A549 (cell line): ENCODE results near the gene SPAG4. TPM values are rescaled to one million over a fixed set of nuclear protein-coding genes. Genes with fewer than 3 reads are reported as not detected.

Experiments used
- ATAC-seq, 2 experiments: fragments of 200-7000 bp in 1 of 2; fragments of >200 bp in 1 of 2; cut with Nextera tagmentation in 1 of 2; cut with Tn5 transposase in 1 of 2; 3 replicates each; pipeline versions ENCODE4 v1.8.0 to v1.9.1; 2018 to 2020; ENCODE audit warnings: mild to moderate bottlenecking in 1 of 2, moderate library complexity in 1 of 2
- CTCF ChIA-PET: fragments of 300-600 bp; sonication (Branson Sonifier 250); formaldehyde crosslinking; extraction: SDS; loops from one replicate; lab custom pipeline; 2021; ENCODE audit warnings: antibody characterized with exemption, inconsistent platforms; lab: Yijun Ruan, JAX
- POLR2A ChIA-PET: fragments of 350-600 bp; formaldehyde crosslinking; extraction: SDS; loops from one replicate; lab custom pipeline; 2021; ENCODE audit warnings: antibody characterized with exemption, inconsistent platforms; lab: Yijun Ruan, JAX
- DNase-seq, 2 experiments: peaks; one replicate each; pipeline versions ENCODE4 v3.0.0 to v3.0.0-alpha.2; 2011 to 2016; ENCODE audit warnings: low read depth in 1 of 2, low spot score in 1 of 2
- FAIRE-seq: peaks from 2 replicates; lab custom pipeline; 2011; peaks lifted over from hg19 to GRCh38; lab: Jason Lieb, UNC
- H3K27ac ChIP-seq, 2 experiments: fragments of >200 bp; sonication (Bioruptor Twin); formaldehyde crosslinking; 3 replicates each; pipeline ENCODE4 v1.5.1; 2016 to 2017
- H3K4me1 ChIP-seq: fragments of >200 bp; sonication (Bioruptor Twin); formaldehyde crosslinking; 3 replicates; pipeline ENCODE4 v1.6.1; 2016
- H3K4me2 ChIP-seq: fragments of >200 bp; sonication (Bioruptor Twin); formaldehyde crosslinking; 3 replicates; pipeline ENCODE4 v1.6.1; 2016
- H3K4me3 ChIP-seq: fragments of >200 bp; sonication (Bioruptor Twin); formaldehyde crosslinking; 3 replicates; pipeline ENCODE4 v1.5.1; 2016
- H3K9me3 ChIP-seq: fragments of >200 bp; sonication (Bioruptor Twin); formaldehyde crosslinking; 3 replicates; pipeline ENCODE4 v1.6.1; 2016
- CBX2 ChIP-seq: fragments of 200-600 bp; sonication (generic); IDR thresholded peaks from 2 replicates; pipeline ENCODE4 v1.6.1; 2016; ENCODE audit warnings: low read depth, mild to moderate bottlenecking, borderline replicate concordance
- EHF ChIP-seq: fragments of 250-450 bp; sonication (Bioruptor Pico); IDR thresholded peaks from 2 replicates; pipeline ENCODE4 v1.5.0; 2020; ENCODE audit warnings: mild to moderate bottlenecking
- ESRRA ChIP-seq: fragments of 150-350 bp; IDR thresholded peaks from 2 replicates; pipeline ENCODE4 v1.6.1; 2014; ENCODE audit warnings: mild to moderate bottlenecking, low read length, borderline replicate concordance
- FOSB ChIP-seq: fragments of 250-450 bp; sonication (Bioruptor Pico); IDR thresholded peaks from 2 replicates; pipeline ENCODE4 v1.5.0; 2020; ENCODE audit warnings: mild to moderate bottlenecking, moderate library complexity
- FOSL2 ChIP-seq, 2 experiments: fragments of 450-650 bp in 1 of 2; fragments of >200 bp in 1 of 2; sonication (Bioruptor Twin) in 1 of 2; formaldehyde crosslinking; IDR thresholded peaks; 2 replicates each; pipeline versions ENCODE4 v1.5.0 to v1.6.1; 2016 to 2020; ENCODE audit warnings: mild to moderate bottlenecking in 1 of 2, moderate library complexity in 1 of 2
- FOXS1 ChIP-seq: fragments of 250-450 bp; sonication (Bioruptor Pico); IDR thresholded peaks from 2 replicates; pipeline ENCODE4 v1.5.0; 2020; ENCODE audit warnings: mild to moderate bottlenecking, moderate library complexity
- HDAC2 ChIP-seq: fragments of 200-600 bp; sonication (generic); IDR thresholded peaks from 2 replicates; pipeline ENCODE4 v1.6.1; 2016
- HEYL ChIP-seq: fragments of 250-450 bp; sonication (Bioruptor Pico); IDR thresholded peaks from 2 replicates; pipeline ENCODE4 v1.8.0; 2021; ENCODE audit warnings: mild to moderate bottlenecking, moderate library complexity
- HOXA7 ChIP-seq: fragments of 250-450 bp; sonication (Bioruptor Pico); IDR thresholded peaks from 2 replicates; pipeline ENCODE4 v1.5.0; 2020; ENCODE audit warnings: mild to moderate bottlenecking, moderate library complexity
- HOXB5 ChIP-seq: fragments of 250-450 bp; sonication (Bioruptor Pico); IDR thresholded peaks from 2 replicates; pipeline ENCODE4 v1.5.0; 2020; ENCODE audit warnings: mild to moderate bottlenecking, moderate library complexity
- KDM1A ChIP-seq: fragments of 200-600 bp; sonication (generic); IDR thresholded peaks from 2 replicates; pipeline ENCODE4 v1.6.1; 2016; ENCODE audit warnings: low read depth, mild to moderate bottlenecking
- KDM5A ChIP-seq: fragments of 200-600 bp; sonication (generic); IDR thresholded peaks from 2 replicates; pipeline ENCODE4 v1.6.1; 2016; ENCODE audit warnings: antibody characterized with exemption, mild to moderate bottlenecking
- MAFK ChIP-seq: fragments of 450-650 bp; IDR thresholded peaks from 2 replicates; pipeline ENCODE4 v1.6.1; 2014; ENCODE audit not compliant: partially characterized antibody
- MAZ ChIP-seq: fragments of 150-350 bp; IDR thresholded peaks from 2 replicates; pipeline ENCODE4 v1.6.1; 2014; ENCODE audit warnings: antibody characterized with exemption, low read depth, low read length, borderline replicate concordance
- MYC ChIP-seq: IDR thresholded peaks from 2 replicates; pipeline ENCODE4 v1.6.1; 2012; ENCODE audit warnings: mild to moderate bottlenecking, inconsistent platforms, low read length, improper control_type of control experiment, borderline replicate concordance
- NFE2L2 ChIP-seq: fragments of 150-350 bp; conservative IDR thresholded peaks from 2 replicates; pipeline ENCODE4 v1.6.1; 2014; ENCODE audit warnings: low read length
- NPAS2 ChIP-seq: fragments of 250-450 bp; sonication (Bioruptor Pico); IDR thresholded peaks from 2 replicates; pipeline ENCODE4 v1.8.0; 2022; ENCODE audit warnings: mild to moderate bottlenecking, moderate library complexity, borderline replicate concordance
- NR3C1 ChIP-seq: fragments of >200 bp; sonication (Bioruptor Twin); formaldehyde crosslinking; IDR thresholded peaks from 3 replicates; pipeline ENCODE4 v1.6.1; 2017
- PHF8 ChIP-seq: fragments of 200-600 bp; sonication (generic); IDR thresholded peaks from 2 replicates; pipeline ENCODE4 v1.6.1; 2016; ENCODE audit warnings: low read depth, mild to moderate bottlenecking, antibody characterized with exemption, moderate library complexity, borderline replicate concordance
- POLR2A ChIP-seq: IDR thresholded peaks from 2 replicates; pipeline ENCODE4 v1.6.1; 2012; ENCODE audit warnings: mild to moderate bottlenecking, low read length
- RARB ChIP-seq: fragments of 250-450 bp; sonication (Bioruptor Pico); IDR thresholded peaks from 2 replicates; pipeline ENCODE4 v1.8.0; 2021; ENCODE audit warnings: mild to moderate bottlenecking, moderate library complexity
- RCOR1 ChIP-seq: fragments of 150-350 bp; IDR thresholded peaks from 2 replicates; pipeline ENCODE4 v1.6.1; 2014; ENCODE audit warnings: antibody characterized with exemption, low read length, low read depth
- RFX5 ChIP-seq: fragments of 450-650 bp; IDR thresholded peaks from 2 replicates; pipeline ENCODE4 v1.7.1; 2014; ENCODE audit warnings: antibody characterized with exemption, mild to moderate bottlenecking, moderate library complexity
- RNF2 ChIP-seq: fragments of 200-600 bp; sonication (generic); IDR thresholded peaks from 2 replicates; pipeline ENCODE4 v1.6.1; 2016; ENCODE audit warnings: low read depth, mild to moderate bottlenecking, antibody characterized with exemption, moderate library complexity, borderline replicate concordance
- SREBF2 ChIP-seq: fragments of 450-650 bp; IDR thresholded peaks from 2 replicates; pipeline ENCODE4 v1.6.1; 2014; ENCODE audit warnings: mild to moderate bottlenecking, moderate library complexity
- TP53 ChIP-seq: fragments of 250-450 bp; sonication (Bioruptor Pico); IDR thresholded peaks from 2 replicates; pipeline ENCODE4 v1.5.0; 2021; ENCODE audit warnings: mild to moderate bottlenecking, moderate library complexity
- ZC3H11A ChIP-seq: fragments of 450-650 bp; IDR thresholded peaks from 2 replicates; pipeline ENCODE4 v1.6.1; 2014; ENCODE audit warnings: antibody characterized with exemption, mild to moderate bottlenecking
- ZNF302 ChIP-seq: fragments of 250-450 bp; sonication (Bioruptor Pico); IDR thresholded peaks from 2 replicates; pipeline ENCODE4 v1.9.0; 2021; ENCODE audit warnings: inconsistent platforms, mild to moderate bottlenecking, moderate library complexity
- ZSCAN20 ChIP-seq: fragments of 250-450 bp; sonication (Bioruptor Pico); IDR thresholded peaks from 2 replicates; pipeline ENCODE4 v1.8.0; 2022; ENCODE audit warnings: mild to moderate bottlenecking, moderate library complexity
- WGBS: methylation state at CpG from one replicate; pipeline ENCODE4 v1.1.6; 2017; ENCODE audit errors: missing lambda C conversion rate; 5-methylcytosine and 5-hydroxymethylcytosine counted together
- polyA plus RNA-seq, 4 experiments: library from polyadenylated mRNA; depleted of rRNA in 3 of 4; stranded (reverse); fragments of >200 nt; fragmentation: RNase III in 1 of 4; extraction: RNeasy Plus Mini Kit Qiagen cat#74134 plus additional on column Dnase treatment in 1 of 4; gene quantifications; 2 replicates in 3 of 4; 3 replicates in 1 of 4; pipeline ENCODE4 v1.2.3, GENCODE V29; 2011 to 2017
- TF ChIP-seq, protein P1 (sequence below): fragments of 150-350 bp; IDR thresholded peaks from 2 replicates; pipeline ENCODE4 v1.6.1; 2014; ENCODE audit warnings: low read depth, mild to moderate bottlenecking, low read length
- TF ChIP-seq, protein P2 (sequence below): IDR thresholded peaks from 2 replicates; pipeline ENCODE4 v1.6.1; 2012; ENCODE audit warnings: low read depth, borderline replicate concordance
- TF ChIP-seq, protein P3 (sequence below): fragments of >200 bp; sonication (Bioruptor Twin); formaldehyde crosslinking; IDR thresholded peaks from 2 replicates; pipeline ENCODE4 v1.6.1; 2016
- TF ChIP-seq, protein P4 (sequence below): fragments of 250-450 bp; sonication (Bioruptor Pico); IDR thresholded peaks from 2 replicates; pipeline ENCODE4 v1.5.0; 2021; ENCODE audit warnings: mild to moderate bottlenecking, moderate library complexity, borderline replicate concordance

The SPAG4 gene
- polyA plus RNA-seq, 2 of the 4 experiments (the other 2 are of a cell fraction), result 4.4 to 5.0 TPM

DNA sequence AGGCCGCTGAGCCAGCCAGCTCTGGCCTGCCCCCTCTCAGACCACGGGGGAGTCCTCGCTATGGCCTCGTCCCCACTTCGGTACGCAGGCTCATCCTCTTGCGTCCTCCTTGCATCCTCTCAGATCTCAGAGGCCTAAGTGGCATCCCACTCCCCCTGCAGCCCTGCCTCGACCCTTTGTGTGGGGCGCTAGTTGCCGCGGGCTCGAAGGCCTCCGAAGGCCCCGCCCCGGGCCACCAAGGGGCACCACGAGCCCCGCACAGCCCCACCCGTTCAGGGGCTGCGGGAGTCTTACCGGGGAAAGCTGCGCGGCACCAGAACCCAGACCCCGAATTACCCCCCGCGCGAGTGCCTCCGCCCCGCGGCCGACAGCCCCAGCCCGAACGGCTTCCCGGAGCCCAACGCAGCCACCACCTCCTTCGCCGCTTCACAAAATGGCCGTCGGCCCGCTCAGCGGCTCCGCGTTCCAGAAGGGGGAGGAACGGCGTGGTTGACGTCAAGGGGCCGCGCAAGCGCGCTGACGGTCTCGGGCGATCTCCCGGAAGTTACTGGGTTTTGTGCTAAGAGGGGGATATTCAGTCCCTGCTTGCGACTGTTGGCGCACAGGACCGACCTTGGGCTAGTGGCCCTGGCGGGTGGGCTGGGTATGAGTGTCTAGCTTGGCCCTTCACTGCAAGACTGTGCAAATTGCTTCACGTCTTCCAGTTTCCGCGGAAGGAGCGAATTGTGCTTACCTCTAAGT, 49.0 kb downstream of the SPAG4 start, which contains the start of the genes CPNE1 and RBM12 (continued):
- TF ChIP-seq NPAS2 (no peak), MYC (peak; percentile 73), FOSB (CRISPR knock-in tag) (peak; percentile 44; the same call in 1 of the 2 replicates), RCOR1 (no peak), FOSL2 (IDR thresholded peaks at IDR 0.05) (no peak), FOSL2 (CRISPR knock-in tag; IDR thresholded peaks at IDR 0.05) (0 out of 2 replicates have a peak, but pooled peaks have one; percentile 2), NFE2L2 (no peak), KDM5A (no peak), HOXB5 (CRISPR knock-in tag) (no peak), SREBF2 (no peak), TP53 (CRISPR knock-in tag) (peak; percentile 85), KDM1A (no peak), MAFK (peak; percentile 51), RFX5 (no peak), ESRRA (no peak), RARB (peak; percentile 3; the same call in 1 of the 2 replicates), POLR2A (peak; percentile 92), EHF (CRISPR knock-in tag) (no peak; the same call in 1 of the 2 replicates), HEYL (CRISPR knock-in tag) (no peak), RNF2 (no peak), PHF8 (peak; percentile 96)
- TF ChIP-seq, protein P1, sequence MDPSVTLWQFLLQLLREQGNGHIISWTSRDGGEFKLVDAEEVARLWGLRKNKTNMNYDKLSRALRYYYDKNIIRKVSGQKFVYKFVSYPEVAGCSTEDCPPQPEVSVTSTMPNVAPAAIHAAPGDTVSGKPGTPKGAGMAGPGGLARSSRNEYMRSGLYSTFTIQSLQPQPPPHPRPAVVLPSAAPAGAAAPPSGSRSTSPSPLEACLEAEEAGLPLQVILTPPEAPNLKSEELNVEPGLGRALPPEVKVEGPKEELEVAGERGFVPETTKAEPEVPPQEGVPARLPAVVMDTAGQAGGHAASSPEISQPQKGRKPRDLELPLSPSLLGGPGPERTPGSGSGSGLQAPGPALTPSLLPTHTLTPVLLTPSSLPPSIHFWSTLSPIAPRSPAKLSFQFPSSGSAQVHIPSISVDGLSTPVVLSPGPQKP, result no peak
- TF ChIP-seq, protein P2, sequence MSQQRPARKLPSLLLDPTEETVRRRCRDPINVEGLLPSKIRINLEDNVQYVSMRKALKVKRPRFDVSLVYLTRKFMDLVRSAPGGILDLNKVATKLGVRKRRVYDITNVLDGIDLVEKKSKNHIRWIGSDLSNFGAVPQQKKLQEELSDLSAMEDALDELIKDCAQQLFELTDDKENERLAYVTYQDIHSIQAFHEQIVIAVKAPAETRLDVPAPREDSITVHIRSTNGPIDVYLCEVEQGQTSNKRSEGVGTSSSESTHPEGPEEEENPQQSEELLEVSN, result peak; percentile 78
- TF ChIP-seq, protein P3, sequence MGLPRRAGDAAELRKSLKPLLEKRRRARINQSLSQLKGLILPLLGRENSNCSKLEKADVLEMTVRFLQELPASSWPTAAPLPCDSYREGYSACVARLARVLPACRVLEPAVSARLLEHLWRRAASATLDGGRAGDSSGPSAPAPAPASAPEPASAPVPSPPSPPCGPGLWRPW, result no peak
- TF ChIP-seq, protein P4, sequence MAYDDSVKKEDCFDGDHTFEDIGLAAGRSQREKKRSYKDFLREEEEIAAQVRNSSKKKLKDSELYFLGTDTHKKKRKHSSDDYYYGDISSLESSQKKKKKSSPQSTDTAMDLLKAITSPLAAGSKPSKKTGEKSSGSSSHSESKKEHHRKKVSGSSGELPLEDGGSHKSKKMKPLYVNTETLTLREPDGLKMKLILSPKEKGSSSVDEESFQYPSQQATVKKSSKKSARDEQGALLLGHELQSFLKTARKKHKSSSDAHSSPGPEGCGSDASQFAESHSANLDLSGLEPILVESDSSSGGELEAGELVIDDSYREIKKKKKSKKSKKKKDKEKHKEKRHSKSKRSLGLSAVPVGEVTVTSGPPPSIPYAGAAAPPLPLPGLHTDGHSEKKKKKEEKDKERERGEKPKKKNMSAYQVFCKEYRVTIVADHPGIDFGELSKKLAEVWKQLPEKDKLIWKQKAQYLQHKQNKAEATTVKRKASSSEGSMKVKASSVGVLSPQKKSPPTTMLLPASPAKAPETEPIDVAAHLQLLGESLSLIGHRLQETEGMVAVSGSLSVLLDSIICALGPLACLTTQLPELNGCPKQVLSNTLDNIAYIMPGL (CRISPR knock-in tag), result peak; percentile 78; the same call in 1 of the 2 replicates
- TF ChIP-seq, all 56 proteins: peak for 17

DNA sequence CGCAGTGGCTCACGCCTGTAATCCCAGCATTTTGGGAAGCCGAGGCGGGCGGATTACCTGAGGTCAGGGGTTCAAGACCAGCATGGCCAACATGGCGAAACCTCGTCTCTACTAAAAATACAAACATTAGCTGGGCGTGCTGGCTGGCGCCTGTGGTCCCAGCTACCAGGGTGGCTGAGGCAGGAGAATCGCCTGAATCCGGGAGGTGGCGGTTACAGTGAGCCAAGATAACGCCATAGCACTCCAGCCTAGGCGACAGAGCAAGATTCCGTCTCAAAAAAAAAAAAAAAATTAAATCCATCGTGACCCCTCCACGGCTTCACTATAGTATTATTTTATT, 50.3 kb downstream of the SPAG4 start:
- peaks cover 22% of the 10 kb centered on the region for H3K4me1 ChIP-seq
- H3K9me3 ChIP-seq, result no peaks in the 10 kb centered on the region
- ATAC-seq (no peak), DNase-seq (no peak), FAIRE-seq (no peak)
- ChIA-PET POLR2A (interaction anchor here (0.7 to 4.0 kb wide), 2 partner anchors 48 to 199 kb away, joined by 4 to 51 read pairs; no protein-coding TSS in a partner anchor), CTCF (interaction anchor here (0.6 to 1.6 kb wide), 7 partner anchors 20 to 1146 kb away, joined by 3 to 6 read pairs (median 4); no protein-coding TSS in a partner anchor)
- TF ChIP-seq CBX2 (no peak), RFX5 (no peak), ZSCAN20 (CRISPR knock-in tag) (no peak), MYC (no peak), RCOR1 (no peak), FOXS1 (CRISPR knock-in tag) (no peak), MAZ (no peak), ZNF302 (CRISPR knock-in tag) (no peak), HOXA7 (CRISPR knock-in tag) (no peak), NR3C1 (no peak), ZC3H11A (no peak), HOXB5 (CRISPR knock-in tag) (no peak), KDM5A (no peak), HDAC2 (no peak)
- H3K27ac ChIP-seq, result 0 out of 6 replicates have a peak overlapping the region, but pooled peaks of 1 of the 2 experiments have one; percentile 94
- H3K4me3 ChIP-seq, result no peak overlapping the region
- H3K4me2 ChIP-seq, result no peak overlapping the region
- 98% methylated on average over 17 of the region's 17 CpGs for WGBS
